ENCODE results near the gene PHLDA2.

PHLDA2 gene

GRCh38 chr11:2881981-2882375 is 47.2 kb downstream of the PHLDA2 start:
- DNase-seq (ENCODE audit: low spot score): no peak

- DNase-seq (ENCODE audit: low spot score): no peak
Observed at GRCh38 chr11:2881076-2881980, 47.9 kb downstream of the PHLDA2 start.

GRCh38 chr11:2880646-2881045 is 48.6 kb downstream of the PHLDA2 start:
- DNase-seq (ENCODE audit: low spot score): no peak

GRCh38 chr11:2878782-2879181 is 50.4 kb downstream of the PHLDA2 start:
- DNase-seq (ENCODE audit: low spot score): no peak

Data from pons (tissue), 1 donor.